Adrenal gland (tissue), 12 donors: ENCODE data around the gene RAD51AP1. TPM values are rescaled to one million over a fixed set of nuclear protein-coding genes. Genes with fewer than 3 reads are reported as not detected.
A peak's percentile ranks its signal among the peaks of the same experiment; 100 is the strongest.

Experiments used
- DNase-seq, 7 donors: peaks; one replicate each; pipeline ENCODE4 v3.0.0-alpha.2; 2019 to 2020
- H3K27ac ChIP-seq, 5 donors: fragments of 200-600 bp; sonication (generic) in 4 of 5; 1 replicate in 3 of 5; 2 replicates in 2 of 5; pipeline versions ENCODE4 v1.5.1 to v1.8.0; 2016 to 2020; ENCODE audit warnings: mild to moderate bottlenecking in 1 of 5
- H3K27me3 ChIP-seq: fragments of 200-600 bp; 2 replicates; pipeline ENCODE4 v1.8.0; 2021
- H3K36me3 ChIP-seq, 2 donors: fragments of 200-600 bp; replicated peaks in 1 of 2; 1 replicate in 1 of 2; 2 replicates in 1 of 2; pipeline versions ENCODE4 v1.5.1 to v1.8.0; 2018 to 2022
- H3K4me1 ChIP-seq, 2 donors: fragments of 200-600 bp; replicated peaks in 1 of 2; 1 replicate in 1 of 2; 2 replicates in 1 of 2; pipeline versions ENCODE4 v1.5.1 to v1.8.0; 2018 to 2021
- H3K4me3 ChIP-seq, 4 donors: fragments of 200-600 bp; sonication (generic) in 3 of 4; one replicate each; pipeline ENCODE4 v1.5.1; 2016 to 2018
- H3K9me3 ChIP-seq, 3 donors: fragments of 200-600 bp; sonication (generic) in 1 of 3; replicated peaks in 1 of 3; 1 replicate in 2 of 3; 2 replicates in 1 of 3; pipeline versions ENCODE4 v1.5.1 to v1.8.0; 2016 to 2021
- CTCF ChIP-seq, 6 experiments: fragments of 450-650 bp in 4 of 6; fragments of 200-600 bp in 2 of 6; sonication (generic) in 1 of 6; IDR thresholded peaks; 1 replicate in 5 of 6; 2 replicates in 1 of 6; pipeline versions ENCODE4 v1.5.1 to v1.8.0; 2016 to 2021; ENCODE audit warnings: antibody characterized with exemption in 6 of 6, mild to moderate bottlenecking in 2 of 6, moderate library complexity in 1 of 6
- POLR2A ChIP-seq, 2 donors: fragments of 450-650 bp; IDR thresholded peaks; one replicate each; pipeline ENCODE4 v1.6.1; 2017; ENCODE audit warnings: antibody characterized with exemption in 2 of 2, mild to moderate bottlenecking in 2 of 2, moderate library complexity in 1 of 2
- WGBS, 4 donors: extraction: QIAGEN DNeasy Blood & Tissue Kit in 2 of 4; methylation state at CpG; one replicate each; pipeline versions ENCODE4 v1.1.5 to v1.1.7; 2013 to 2017; 5-methylcytosine and 5-hydroxymethylcytosine counted together
- intact Hi-C, 2 donors: fragments of 100-400 bp; cut with DNase I; formaldehyde crosslinking; loops; one replicate each; pipeline versions ENCODE4 v1.14.1 to v1.15.0; 2022 to 2023
- polyA plus RNA-seq, 3 donors: library from polyadenylated mRNA; stranded (reverse); fragments of 200-250 nt in 2 of 3; fragments of 350-450 nt in 1 of 3; fragmentation: Illumina TruSeq in 1 of 3; extraction: RNeasy Lipid Tissue Mini Kit (QIAGEN cat#74804) in 1 of 3; gene quantifications; one replicate each; pipeline ENCODE4 v1.2.3, GENCODE V29; 2013 to 2014
- total RNA-seq, 9 donors: library from RNA; depleted of rRNA in 4 of 9; stranded (reverse); fragments of >200 nt in 4 of 9; fragments of 120-200 nt in 1 of 9; fragmentation: NEBNext Ultra II Directional in 1 of 9; extraction: Animal tissue kit (Norgen Biotek cat#: 25700) in 1 of 9; gene quantifications; one replicate each; pipeline versions ENCODE4 v1.1.0 to v1.2.4, GENCODE V29; 2013 to 2023
- donor health status: healthy with polysubstance abuse.
- donor health status: Bipolar disorder and iron deficiency.
- donor health status: DM: yes; HTN: yes; CAD: no.
- donor health status: DM: no; HTN: no; CAD: no.
- donor health status: DM: no; HTN: no; CAD: no.
- donor health status: DM: yes; HTN: yes; CAD: no.

Gene RAD51AP1
- total and polyA plus RNA-seq, 12 donors: 0.55 to 12.1 (median 1.9) TPM; not detected in 1

- Histone ChIP-seq H3K27me3 (no peaks in the 10 kb centered on the region), H3K27ac (no peak overlapping the region), H3K36me3 (peaks cover 0 to 15% of the 10 kb centered on the region in 2 donors), H3K4me3 (no peak overlapping the region), H3K9me3 (no peaks in the 10 kb centered on the region), H3K4me1 (peaks cover 11 to 19% of the 10 kb centered on the region in 2 donors)
- WGBS, 4 donors: 56 to 66% (median 61%) methylated on average over 2 of the region's 2 CpGs
- no peak for DNase-seq
- intact Hi-C loops: loop anchor here in 1 of 2 donors (10.0 kb wide), 1 partner anchor 231 kb away; no protein-coding TSS in a partner anchor
- TF ChIP-seq POLR2A (IDR thresholded peaks at IDR 0.05) (no peak), CTCF (IDR thresholded peaks at IDR 0.05) (no peak)
Measured at GRCh38 chr12:4535871-4536270, 2.8 kb upstream of the RAD51AP1 start.

GRCh38 chr12:4539167-4539870 is 629 bp downstream of the RAD51AP1 start:
- peaks cover 0 to 3% of the 10 kb centered on the region in 2 donors for H3K36me3 ChIP-seq
- peaks cover 11 to 19% of the 10 kb centered on the region in 2 donors for H3K4me1 ChIP-seq
- no peak for DNase-seq
- 14 to 15% (median 15%) methylated on average over 16 of the region's 16 CpGs for WGBS, 4 donors
- H3K27ac ChIP-seq: no peak overlapping the region
- peak overlapping the region in 2 of 4 donors; percentile 67 to 82 for H3K4me3 ChIP-seq
- intact Hi-C loops: loop anchor here in 1 of 2 donors (10.0 kb wide), 1 partner anchor 235 kb away; no protein-coding TSS in a partner anchor
- TF ChIP-seq POLR2A (IDR thresholded peaks at IDR 0.05) (no peak), CTCF (IDR thresholded peaks at IDR 0.05) (no peak)
- H3K9me3 ChIP-seq: no peaks in the 10 kb centered on the region
- H3K27me3 ChIP-seq: no peaks in the 10 kb centered on the region

GRCh38 chr12:4540170-4540569 is 1.5 kb downstream of the RAD51AP1 start:
- Histone ChIP-seq H3K27ac (no peak overlapping the region), H3K27me3 (no peaks in the 10 kb centered on the region), H3K36me3 (no peaks in the 10 kb centered on the region), H3K4me1 (peaks cover 11 to 19% of the 10 kb centered on the region in 2 donors), H3K4me3 (no peak overlapping the region), H3K9me3 (no peaks in the 10 kb centered on the region)
- 86 to 91% (median 89%) methylated on average over 3 of the region's 3 CpGs for WGBS, 4 donors
- intact Hi-C loops: no loop called here
- TF ChIP-seq CTCF (IDR thresholded peaks at IDR 0.05) (no peak), POLR2A (IDR thresholded peaks at IDR 0.05) (no peak)
- no peak for DNase-seq

GRCh38 chr12:4540638-4541037 is 1.9 kb downstream of the RAD51AP1 start:
- intact Hi-C loops: no loop called here
- no peaks in the 10 kb centered on the region for H3K27me3 ChIP-seq

More at GRCh38 chr12:4540638-4541037, 1.9 kb downstream of the RAD51AP1 start:
- WGBS, 4 donors: 67 to 73% (median 70%) methylated on average over 2 of the region's 2 CpGs
- Histone ChIP-seq H3K27ac (no peak overlapping the region), H3K9me3 (no peaks in the 10 kb centered on the region), H3K4me1 (peaks cover 11 to 19% of the 10 kb centered on the region in 2 donors), H3K4me3 (no peak overlapping the region), H3K36me3 (no peaks in the 10 kb centered on the region)
- TF ChIP-seq CTCF (IDR thresholded peaks at IDR 0.05): no peak
- TF ChIP-seq POLR2A (IDR thresholded peaks at IDR 0.05): no peak
- DNase-seq: no peak
